SK-N-MC (cell line): ENCODE data around the gene SLBP.

Source experiments
- DNase-seq: peaks from one replicate; pipeline ENCODE4 v3.0.0-alpha.2; 2011; ENCODE audit warnings: low read depth, low spot score
- H3K27ac ChIP-seq: fragments of 200-600 bp; sonication (generic); 2 replicates; pipeline ENCODE4 v1.5.1; 2016; ENCODE audit warnings: mixed run types
- H3K36me3 ChIP-seq: fragments of 200-600 bp; sonication (generic); 2 replicates; pipeline ENCODE4 v1.6.1; 2017; ENCODE audit warnings: antibody characterized with exemption, low read length, mixed read lengths; ENCODE audit not compliant: insufficient read depth
- H3K4me3 ChIP-seq: fragments of 200-600 bp; sonication (generic); 2 replicates; pipeline ENCODE4 v1.5.1; 2016
- H3K9ac ChIP-seq: fragments of 200-600 bp; sonication (generic); 2 replicates; pipeline ENCODE4 v1.8.0; 2017; ENCODE audit warnings: mixed run types, mixed read lengths; ENCODE audit not compliant: insufficient read length
- H3K9me3 ChIP-seq: fragments of 200-600 bp; sonication (generic); 2 replicates; pipeline ENCODE4 v1.6.1; 2017; ENCODE audit warnings: low read depth, mild to moderate bottlenecking, antibody characterized with exemption, low read length, moderate library complexity, mixed read lengths
- EZH2 ChIP-seq: fragments of 200-600 bp; sonication (generic); IDR thresholded peaks from one replicate; pipeline ENCODE4 v1.6.1; 2017; ENCODE audit warnings: antibody characterized with exemption
- FOXP2 ChIP-seq: optimal IDR thresholded peaks from 2 replicates; pipeline ENCODE3; 2011; ENCODE audit warnings: mild to moderate bottlenecking, moderate library complexity; ENCODE audit not compliant: insufficient read depth; ENCODE audit errors: extremely low read length, control extremely low read depth
- POLR2AphosphoS5 ChIP-seq: IDR thresholded peaks from 2 replicates; pipeline ENCODE4 v1.6.1; 2012; ENCODE audit warnings: mild to moderate bottlenecking, low read depth, low read length, borderline replicate concordance

Gene SLBP

DNA sequence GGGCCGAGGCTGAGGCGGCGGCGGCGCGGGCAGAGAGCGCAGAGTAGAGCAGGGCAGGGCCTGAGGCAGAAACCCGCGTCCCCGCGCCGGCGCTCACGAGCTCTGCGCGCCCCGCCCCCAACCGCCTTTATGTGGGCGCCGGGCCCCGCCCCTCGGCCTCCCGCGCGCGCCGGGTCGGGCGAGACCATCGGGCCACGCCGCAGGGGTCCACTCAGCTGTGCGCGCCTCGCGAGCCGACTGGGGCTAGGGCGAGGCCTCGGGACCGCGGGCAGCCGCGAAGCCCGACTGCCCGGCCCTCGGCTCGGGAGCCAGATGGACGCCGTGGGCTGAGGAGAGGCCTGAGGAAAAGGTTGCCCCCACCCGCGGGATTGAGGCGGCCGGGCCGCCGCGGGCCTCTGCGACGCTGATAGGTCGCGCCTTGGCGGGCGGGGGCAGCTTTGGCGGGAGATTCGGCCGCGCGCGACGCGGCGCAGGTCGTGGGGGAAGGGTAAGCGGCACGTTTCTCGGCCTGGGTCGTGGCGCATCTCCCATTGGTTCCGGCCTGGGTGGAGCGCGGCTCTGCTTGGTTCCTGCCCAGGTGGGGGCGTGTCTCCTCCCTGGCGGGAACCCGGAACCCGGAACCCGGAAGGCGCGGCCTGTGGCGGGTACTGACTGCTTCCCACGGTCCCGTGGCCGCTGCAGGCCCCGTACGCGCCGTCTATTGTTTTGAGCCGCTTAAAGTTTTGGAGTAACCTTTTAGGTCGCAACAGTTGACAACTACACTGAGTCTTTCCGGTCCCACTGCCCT, at the start of gene SLBP:
Gene SLBP, minus strand, starts transcription at position 104 of the 787 bp plus-strand sequence. CDS start 131 bp downstream, outside the sequence.
- no peaks in the 10 kb centered on the region for H3K9me3 ChIP-seq
- peak; percentile 86 for DNase-seq
- TF ChIP-seq EZH2: no peak
- TF ChIP-seq FOXP2: peak; percentile 79
- peak; percentile 74 for TF ChIP-seq POLR2AphosphoS5
- H3K9ac ChIP-seq: peak within 1 kb of the TSS; percentile 99
- peak within 1 kb of the TSS; percentile 99 for H3K27ac ChIP-seq
- H3K4me3 ChIP-seq: peak within 1 kb of the TSS; percentile 99
- H3K36me3 ChIP-seq: peaks cover 27% of the 10 kb centered on the region

DNA sequence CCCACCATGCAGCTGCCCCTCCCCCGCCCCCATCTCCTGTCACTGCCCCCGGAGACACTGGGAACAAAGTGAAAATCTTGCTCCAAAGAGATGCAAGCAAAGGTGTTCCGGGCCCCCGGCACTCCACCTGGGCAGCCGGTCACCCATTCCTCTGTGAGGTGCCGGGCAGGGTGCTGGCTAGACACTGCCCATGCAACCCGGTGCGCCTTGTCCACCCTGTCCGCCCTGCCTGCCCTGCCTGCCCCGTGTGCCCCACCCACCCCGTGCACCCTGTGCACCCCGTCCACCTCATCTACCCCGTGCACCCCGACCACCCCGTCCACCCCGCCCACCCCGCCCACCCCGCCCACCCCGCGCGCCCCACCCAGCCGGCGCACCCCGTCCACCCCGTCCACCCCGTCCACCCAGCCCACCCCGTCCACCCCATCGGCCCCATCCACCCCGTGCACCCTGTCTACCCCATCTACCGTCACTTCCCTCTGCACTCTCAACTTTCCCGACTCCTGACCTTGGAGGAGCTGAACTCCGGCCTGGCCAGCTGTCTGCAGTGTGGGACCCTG, 49.1 kb upstream of the SLBP start:
- no peaks in the 10 kb centered on the region for H3K9me3 ChIP-seq
- TF ChIP-seq POLR2AphosphoS5: no peak
- no peak for TF ChIP-seq FOXP2
- TF ChIP-seq EZH2: no peak
- no peak for DNase-seq

DNA sequence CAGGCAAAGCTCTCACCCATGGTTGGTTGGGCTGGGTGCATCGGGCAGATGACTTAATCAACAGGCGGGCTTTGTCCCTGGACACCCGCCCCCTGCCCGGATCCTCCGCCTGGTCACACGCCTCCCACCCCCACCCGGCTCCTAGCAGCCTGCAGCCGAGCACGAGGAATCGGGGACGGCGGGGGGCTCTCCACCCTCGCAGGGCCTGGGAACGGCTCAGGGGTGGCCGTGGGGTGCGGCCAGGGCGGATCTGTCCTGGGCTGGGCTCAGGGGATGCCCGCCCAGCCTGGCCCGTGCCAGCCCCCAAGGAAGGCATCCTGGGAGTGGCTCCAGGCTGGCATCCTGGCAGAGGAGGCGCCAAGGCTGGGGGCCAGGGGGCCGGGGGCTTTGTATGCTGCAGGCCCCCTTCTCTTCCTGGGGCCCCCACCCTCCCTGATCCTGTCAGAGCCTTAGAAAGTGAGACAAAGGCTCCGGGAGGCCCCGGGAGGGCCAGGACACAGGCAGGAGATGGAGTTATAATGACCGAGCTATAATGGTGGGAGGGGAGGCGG, 48.5 kb upstream of the SLBP start:
- no peak for DNase-seq
- Histone ChIP-seq H3K27ac (no peak overlapping the region), H3K9ac (no peak overlapping the region), H3K4me3 (no peak overlapping the region), H3K9me3 (no peaks in the 10 kb centered on the region), H3K36me3 (no peaks in the 10 kb centered on the region)
- no peak for TF ChIP-seq EZH2

More for the DNA sequence above, 49.1 kb upstream of the SLBP start:
- Histone ChIP-seq H3K4me3 (no peak overlapping the region), H3K36me3 (no peaks in the 10 kb centered on the region), H3K27ac (no peak overlapping the region), H3K9ac (no peak overlapping the region)

DNA sequence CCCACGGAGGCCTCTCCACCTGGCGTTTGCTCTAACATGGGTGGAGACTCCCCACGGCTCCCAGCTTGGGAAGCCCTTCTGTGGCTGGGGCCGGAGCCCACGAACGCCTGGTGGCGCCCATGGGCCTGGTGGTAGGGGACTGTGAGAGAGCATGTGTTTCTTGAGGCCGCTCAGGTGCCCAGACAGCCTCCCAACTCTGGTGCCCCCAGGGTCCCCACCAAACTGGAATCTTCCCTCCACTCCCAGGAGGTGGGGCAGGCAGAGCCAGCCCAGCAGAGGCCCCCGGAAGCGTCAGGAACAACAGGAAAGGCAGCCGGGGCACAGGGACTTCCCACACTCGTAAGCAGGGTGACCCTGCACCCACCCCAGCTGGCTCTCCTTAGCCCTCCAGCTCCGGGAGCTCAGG, 47.7 kb upstream of the SLBP start:
- no peak overlapping the region for H3K9ac ChIP-seq
- H3K27ac ChIP-seq: no peak overlapping the region
- no peak for TF ChIP-seq FOXP2
- TF ChIP-seq EZH2: no peak
- TF ChIP-seq POLR2AphosphoS5: no peak
- no peaks in the 10 kb centered on the region for H3K9me3 ChIP-seq
- H3K36me3 ChIP-seq: no peaks in the 10 kb centered on the region
- no peak overlapping the region for H3K4me3 ChIP-seq
- no peak for DNase-seq

DNA sequence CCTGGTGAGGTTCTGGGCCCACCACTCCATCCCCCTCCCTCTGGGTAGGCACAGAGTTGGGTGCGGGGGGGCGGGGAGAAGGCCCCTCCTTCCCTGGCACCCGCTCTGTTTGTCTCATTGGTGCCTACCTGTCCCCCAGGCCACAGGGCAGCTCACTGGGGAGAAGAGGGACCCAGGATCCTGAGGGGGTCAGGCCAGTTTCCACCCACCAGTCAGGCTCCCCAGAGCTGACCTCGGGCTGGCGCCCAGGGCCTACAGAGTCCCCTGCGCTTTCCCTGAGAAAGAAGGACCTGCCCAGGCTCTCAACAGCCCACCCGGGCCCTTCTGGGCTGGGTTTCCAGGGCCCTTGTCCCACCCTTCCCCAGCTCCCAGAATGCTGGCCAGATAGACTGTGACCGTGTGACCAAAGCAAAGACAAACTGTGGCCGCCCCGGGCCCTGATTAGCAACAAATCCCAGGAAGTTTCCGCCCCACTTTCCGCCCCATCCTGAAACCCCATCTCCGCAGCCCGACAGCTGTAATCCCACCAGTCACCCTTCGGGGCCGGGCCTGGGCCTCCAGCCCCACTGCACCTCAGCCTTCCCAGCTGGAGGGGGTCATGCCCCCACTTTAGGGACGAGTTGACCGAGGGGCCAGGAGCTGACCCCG, 47.2 kb upstream of the SLBP start:
- no peak for DNase-seq
- no peak overlapping the region for H3K4me3 ChIP-seq
- H3K27ac ChIP-seq: no peak overlapping the region
- no peak overlapping the region for H3K9ac ChIP-seq
- H3K36me3 ChIP-seq: no peaks in the 10 kb centered on the region
- no peaks in the 10 kb centered on the region for H3K9me3 ChIP-seq
- no peak for TF ChIP-seq FOXP2
- TF ChIP-seq EZH2: no peak
- no peak for TF ChIP-seq POLR2AphosphoS5

DNA sequence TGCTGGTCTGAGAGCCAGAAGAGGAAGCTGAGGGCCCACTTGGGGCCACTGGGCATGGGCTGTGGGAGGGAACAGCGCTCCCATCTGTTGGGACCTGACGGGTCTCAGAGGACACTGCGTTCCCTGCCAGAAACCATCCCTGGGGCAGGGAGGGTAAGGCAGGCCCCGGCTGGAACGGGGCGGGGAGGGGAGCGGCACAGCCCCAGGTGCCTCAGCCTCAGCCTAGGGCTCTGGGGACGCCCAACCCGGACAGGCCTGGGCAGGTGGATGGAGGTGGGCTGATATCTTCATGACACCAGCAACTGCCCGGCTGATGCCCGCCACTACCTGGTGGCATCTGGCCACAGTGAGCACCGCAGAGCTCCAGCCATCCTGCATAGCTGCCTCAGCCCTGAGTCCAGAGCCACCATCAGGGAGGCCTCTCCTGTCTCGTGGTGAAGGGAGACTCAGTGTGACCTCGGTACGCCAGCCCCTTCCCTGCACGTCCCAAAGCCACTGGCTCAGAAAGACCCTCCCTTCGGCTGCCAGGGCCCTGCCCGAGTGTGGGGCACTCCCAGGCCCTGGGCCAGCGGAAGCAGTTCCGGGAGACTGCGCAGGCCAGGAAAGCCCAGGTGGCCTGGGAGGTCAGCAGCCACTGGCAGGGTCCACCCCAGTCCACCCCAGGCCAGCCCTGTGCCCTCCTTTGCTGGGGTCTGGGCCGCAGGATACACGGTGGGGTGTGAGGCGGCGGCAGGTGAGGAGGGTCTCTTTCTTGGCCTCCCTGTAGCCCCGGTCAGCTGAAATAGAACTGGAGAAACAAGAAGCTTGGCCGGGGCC, 46.4 kb upstream of the SLBP start:
- Histone ChIP-seq H3K27ac (no peak overlapping the region), H3K9me3 (no peaks in the 10 kb centered on the region), H3K4me3 (no peak overlapping the region), H3K9ac (no peak overlapping the region), H3K36me3 (no peaks in the 10 kb centered on the region)
- TF ChIP-seq POLR2AphosphoS5 (no peak), FOXP2 (no peak), EZH2 (no peak)
- no peak for DNase-seq

DNA sequence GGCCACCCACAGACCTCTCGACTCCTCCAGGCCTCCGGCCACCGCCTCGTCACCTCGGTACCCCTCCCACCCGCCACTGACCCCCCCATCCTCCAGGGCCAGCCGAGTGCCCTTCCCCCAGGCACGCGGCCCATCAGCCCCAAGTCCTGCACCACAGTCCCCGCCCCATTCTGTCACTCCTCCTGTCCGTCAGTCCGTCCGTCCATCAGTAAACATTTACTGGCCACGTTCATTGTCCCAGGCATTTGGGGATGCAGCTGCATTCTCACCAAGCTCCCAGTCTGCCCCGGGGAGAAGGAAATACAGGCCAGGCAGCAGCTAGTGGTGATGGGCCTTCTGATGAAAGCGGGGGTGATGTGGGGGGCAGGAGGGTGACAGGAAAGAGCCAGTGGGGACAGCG, 45.7 kb upstream of the SLBP start:
- H3K4me3 ChIP-seq: no peak overlapping the region
- H3K36me3 ChIP-seq: no peaks in the 10 kb centered on the region
- H3K9ac ChIP-seq: no peak overlapping the region
- no peak for DNase-seq
- H3K9me3 ChIP-seq: no peaks in the 10 kb centered on the region
- TF ChIP-seq EZH2: no peak
- TF ChIP-seq POLR2AphosphoS5: no peak
- no peak for TF ChIP-seq FOXP2
- H3K27ac ChIP-seq: no peak overlapping the region

DNA sequence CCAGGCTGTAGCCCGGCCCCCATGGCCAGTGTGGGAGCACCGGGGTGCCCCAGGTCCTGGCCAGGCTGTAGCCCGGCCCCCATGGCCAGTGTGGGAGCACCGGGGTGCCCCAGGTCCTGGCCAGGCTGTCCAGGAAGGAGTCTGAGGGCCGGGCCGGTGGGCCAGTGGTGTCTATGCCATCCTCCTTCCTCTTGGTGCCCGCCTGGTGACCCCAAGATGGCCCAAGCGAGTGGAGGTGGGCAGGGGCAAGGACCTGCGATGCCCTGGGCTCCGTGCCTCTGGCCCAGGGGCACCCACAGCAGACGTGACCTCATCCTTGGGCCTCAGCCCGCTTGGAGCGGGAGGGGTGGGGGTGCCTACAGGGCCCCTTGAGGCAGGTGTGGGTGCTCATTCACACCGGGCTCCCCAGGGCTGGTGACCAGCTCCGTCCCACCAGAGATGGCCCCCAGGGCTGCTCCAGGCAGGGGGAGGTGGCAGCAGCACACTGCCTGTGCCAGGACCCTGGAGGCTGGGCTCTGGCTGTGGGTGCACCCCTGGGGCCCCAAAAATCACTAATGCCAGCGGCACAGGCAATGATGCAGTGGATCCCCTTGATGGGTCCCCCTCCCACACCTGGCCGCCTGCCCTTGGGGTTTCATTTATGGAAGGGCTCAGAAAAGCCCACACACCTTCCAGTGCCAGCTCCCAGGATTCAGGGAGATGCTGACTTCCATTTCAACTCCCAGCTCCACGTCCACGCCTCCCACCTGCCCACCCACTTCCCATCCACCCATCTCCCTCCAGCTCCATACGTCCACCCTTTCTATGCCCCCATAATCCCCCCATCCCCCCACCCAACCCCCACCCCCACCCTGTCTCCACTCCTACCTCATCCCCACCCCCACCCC, 45.0 kb upstream of the SLBP start:
- DNase-seq: no peak
- no peak for TF ChIP-seq POLR2AphosphoS5
- TF ChIP-seq FOXP2: no peak
- TF ChIP-seq EZH2: no peak
- no peak overlapping the region for H3K4me3 ChIP-seq
- H3K27ac ChIP-seq: no peak overlapping the region
- no peaks in the 10 kb centered on the region for H3K36me3 ChIP-seq
- H3K9me3 ChIP-seq: no peaks in the 10 kb centered on the region
- H3K9ac ChIP-seq: no peak overlapping the region
